Measurements from ENCODE around the gene LPIN1.

GRCh38 chr2:11758187-11758586, 11.8 kb downstream of the LPIN1 start:
- TF ChIP-seq, protein P1, sequence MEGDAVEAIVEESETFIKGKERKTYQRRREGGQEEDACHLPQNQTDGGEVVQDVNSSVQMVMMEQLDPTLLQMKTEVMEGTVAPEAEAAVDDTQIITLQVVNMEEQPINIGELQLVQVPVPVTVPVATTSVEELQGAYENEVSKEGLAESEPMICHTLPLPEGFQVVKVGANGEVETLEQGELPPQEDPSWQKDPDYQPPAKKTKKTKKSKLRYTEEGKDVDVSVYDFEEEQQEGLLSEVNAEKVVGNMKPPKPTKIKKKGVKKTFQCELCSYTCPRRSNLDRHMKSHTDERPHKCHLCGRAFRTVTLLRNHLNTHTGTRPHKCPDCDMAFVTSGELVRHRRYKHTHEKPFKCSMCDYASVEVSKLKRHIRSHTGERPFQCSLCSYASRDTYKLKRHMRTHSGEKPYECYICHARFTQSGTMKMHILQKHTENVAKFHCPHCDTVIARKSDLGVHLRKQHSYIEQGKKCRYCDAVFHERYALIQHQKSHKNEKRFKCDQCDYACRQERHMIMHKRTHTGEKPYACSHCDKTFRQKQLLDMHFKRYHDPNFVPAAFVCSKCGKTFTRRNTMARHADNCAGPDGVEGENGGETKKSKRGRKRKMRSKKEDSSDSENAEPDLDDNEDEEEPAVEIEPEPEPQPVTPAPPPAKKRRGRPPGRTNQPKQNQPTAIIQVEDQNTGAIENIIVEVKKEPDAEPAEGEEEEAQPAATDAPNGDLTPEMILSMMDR (IDR thresholded peaks at IDR 0.05): no peak
- TF ChIP-seq EP300 (IDR thresholded peaks at IDR 0.05): no peak

Data from esophagus muscularis mucosa (tissue), 3 donors.